Endothelial cell of umbilical vein (primary cell): ENCODE data around the gene TMEM208. TPM values are rescaled to one million over a fixed set of nuclear protein-coding genes. Genes with fewer than 3 reads are reported as not detected.

Experiments used
- BruUV-seq: library from RNA; stranded (reverse); fragments of 400-500 nt; replicated peaks from 2 replicates; lab custom pipeline; 2021; lab: Mats Ljungman, UMichigan
- CTCF ChIA-PET: fragments of 300-600, 350-600 bp; sonication (Branson Sonifier 250); formaldehyde crosslinking; loops from one replicate; lab custom pipeline; 2021; ENCODE audit warnings: antibody characterized with exemption, inconsistent platforms; lab: Charles Lee
- POLR2A ChIA-PET: fragments of 300-600, 350-600 bp; sonication (Branson Sonifier 250); formaldehyde crosslinking; loops from one replicate; lab custom pipeline; 2021; ENCODE audit warnings: antibody characterized with exemption, inconsistent platforms; lab: Charles Lee
- DNase-seq: peaks from one replicate; pipeline ENCODE4 v3.0.0-alpha.2; 2011; ENCODE audit warnings: low read depth, low spot score
- FAIRE-seq: peaks from 2 replicates; lab custom pipeline; 2011; peaks lifted over from hg19 to GRCh38; lab: Jason Lieb, UNC
- H2AFZ ChIP-seq: 2 replicates; pipeline ENCODE4 v1.6.0; 2012; ENCODE audit warnings: low read depth, low read length, control low read depth, inconsistent platforms
- H3K27ac ChIP-seq: 2 replicates; pipeline ENCODE4 v1.5.1; 2011; ENCODE audit warnings: low read depth, mild to moderate bottlenecking, control low read depth, low read length, moderate library complexity; ENCODE audit not compliant: insufficient read depth
- H3K27me3 ChIP-seq, 2 experiments: 2 replicates each; pipeline versions ENCODE4 v1.6.0 to v1.6.1; 2011; ENCODE audit warnings: low read length in 2 of 2, mixed read lengths in 1 of 2; ENCODE audit not compliant: control insufficient read depth in 2 of 2, insufficient read depth in 2 of 2
- H3K36me3 ChIP-seq, 2 experiments: 2 replicates in 1 of 2; 3 replicates in 1 of 2; pipeline ENCODE4 v1.5.1; 2011; ENCODE audit warnings: low read length in 2 of 2, mild to moderate bottlenecking in 1 of 2, moderate library complexity in 1 of 2; ENCODE audit not compliant: control insufficient read depth in 2 of 2, insufficient read depth in 2 of 2; ENCODE audit errors: extremely low read depth in 1 of 2
- H3K4me1 ChIP-seq: 3 replicates; pipeline ENCODE4 v1.5.1; 2011; ENCODE audit warnings: mild to moderate bottlenecking, low read length; ENCODE audit not compliant: control insufficient read depth, insufficient read depth; ENCODE audit errors: extremely low read depth
- H3K4me2 ChIP-seq: 2 replicates; pipeline ENCODE4 v1.6.1; 2011; ENCODE audit warnings: low read length, control low read depth, mixed read lengths; ENCODE audit not compliant: insufficient read depth
- H3K4me3 ChIP-seq, 3 experiments: fragments of 200-600 bp in 1 of 3; sonication (generic), shearing (Covaris generic) in 1 of 3; replicated peaks in 1 of 3; 2 replicates each; pipeline ENCODE4 v1.5.1; 2011 to 2016; ENCODE audit warnings: control low read depth in 3 of 3, low read length in 3 of 3, mild to moderate bottlenecking in 2 of 3, inconsistent platforms in 1 of 3, low read depth in 1 of 3, moderate library complexity in 1 of 3; ENCODE audit not compliant: insufficient read depth in 1 of 3
- H3K79me2 ChIP-seq: 2 replicates; pipeline ENCODE4 v1.6.0; 2012; ENCODE audit warnings: low read length, inconsistent platforms; ENCODE audit not compliant: control insufficient read depth, insufficient read depth
- H3K9ac ChIP-seq: replicated peaks from 2 replicates; pipeline ENCODE3; 2011; ENCODE audit warnings: low read length, control low read depth; ENCODE audit not compliant: insufficient read depth; ENCODE audit errors: extremely low read depth
- H3K9me1 ChIP-seq: replicated peaks from 3 replicates; pipeline ENCODE4 v1.6.0; 2011; ENCODE audit warnings: mild to moderate bottlenecking, low read length; ENCODE audit not compliant: control insufficient read depth, insufficient read depth; ENCODE audit errors: extremely low read depth
- H3K9me3 ChIP-seq: replicated peaks from 2 replicates; pipeline ENCODE4 v1.5.1; 2012; ENCODE audit warnings: low read length, inconsistent platforms; ENCODE audit not compliant: control insufficient read depth, insufficient read depth
- H4K20me1 ChIP-seq: replicated peaks from 2 replicates; pipeline ENCODE3; 2011; ENCODE audit warnings: mild to moderate bottlenecking, low read length; ENCODE audit not compliant: control insufficient read depth, insufficient read depth; ENCODE audit errors: extremely low read depth
- EZH2 ChIP-seq: IDR thresholded peaks from 2 replicates; pipeline ENCODE4 v1.6.1; 2012; ENCODE audit warnings: borderline replicate concordance, low read depth, mild to moderate bottlenecking, moderate library complexity, low read length, inconsistent platforms; ENCODE audit not compliant: severe bottlenecking
- FOS ChIP-seq: IDR thresholded peaks from 2 replicates; pipeline ENCODE4 v1.6.1; 2011; ENCODE audit warnings: mild to moderate bottlenecking, low read length, moderate library complexity, borderline replicate concordance; ENCODE audit not compliant: insufficient read depth
- GATA2 ChIP-seq: IDR thresholded peaks from 2 replicates; pipeline ENCODE4 v1.7.0; 2011; ENCODE audit warnings: low read depth, mild to moderate bottlenecking, moderate library complexity, mixed read lengths, low read length; ENCODE audit not compliant: insufficient read length, insufficient read depth
- JUN ChIP-seq: IDR thresholded peaks from 2 replicates; pipeline ENCODE4 v1.6.1; 2011; ENCODE audit warnings: borderline replicate concordance, low read depth; ENCODE audit not compliant: insufficient read length, insufficient read depth
- MYC ChIP-seq: IDR thresholded peaks from one replicate; pipeline ENCODE4 v1.6.1; 2011; ENCODE audit warnings: mild to moderate bottlenecking, low read depth, low read length
- POLR2A ChIP-seq: IDR thresholded peaks from 2 replicates; pipeline ENCODE4 v1.6.1; 2012; ENCODE audit warnings: low read depth, mild to moderate bottlenecking, control low read depth, low read length
- POLR2AphosphoS5 ChIP-seq: IDR thresholded peaks from 2 replicates; pipeline ENCODE4 v1.6.1; 2012; ENCODE audit warnings: low read depth, mild to moderate bottlenecking, control low read depth, low read length, moderate library complexity; ENCODE audit not compliant: insufficient read depth
- dilution Hi-C: fragments of 300-500 bp; cut with MboI; formaldehyde crosslinking; loops from one replicate; pipeline ENCODE4 v1.15.0; 2019; ENCODE audit warnings: low sequenced_read_pairs; ENCODE audit not compliant: extremely low pct_ligation_motif_present
- intact Hi-C: fragments of 100-400 bp; cut with micrococcal nuclease; formaldehyde crosslinking; loops from one replicate; pipeline ENCODE4 v1.10.0; 2022
- polyA plus RNA-seq, 4 experiments: library from polyadenylated mRNA; depleted of rRNA in 3 of 4; stranded (reverse) in 3 of 4; unstranded in 1 of 4; fragments of >200 nt; gene quantifications; 2 replicates each; pipeline versions ENCODE4 v1.2.1 to v1.2.3, GENCODE V29; 2011 to 2012; ENCODE audit warnings: missing spikeins in 1 of 4
- total RNA-seq: library from RNA; stranded (reverse); gene quantifications from 2 replicates; pipeline ENCODE4 v1.2.3, GENCODE V29; 2021
- TF ChIP-seq, protein P1 (sequence below), 2 donors: IDR thresholded peaks; 1 replicate in 1 of 2; 2 replicates in 1 of 2; pipeline ENCODE4 v1.5.1; 2011; ENCODE audit warnings: low read length in 2 of 2, mild to moderate bottlenecking in 2 of 2, moderate library complexity in 2 of 2, control low read depth in 1 of 2, inconsistent platforms in 1 of 2, low read depth in 1 of 2; ENCODE audit not compliant: insufficient read depth in 1 of 2; ENCODE audit errors: extremely low read depth in 1 of 2
- TF ChIP-seq, protein P2 (sequence below): IDR thresholded peaks from 2 replicates; pipeline ENCODE4 v1.6.1; 2011; ENCODE audit not compliant: insufficient read depth, insufficient read length

The TMEM208 gene
- total and polyA plus RNA-seq, 2 donors (not counting 3 experiments of a cell fraction or from before 2014, with no cell fraction given) = 35.3 to 94.0 TPM

DNA sequence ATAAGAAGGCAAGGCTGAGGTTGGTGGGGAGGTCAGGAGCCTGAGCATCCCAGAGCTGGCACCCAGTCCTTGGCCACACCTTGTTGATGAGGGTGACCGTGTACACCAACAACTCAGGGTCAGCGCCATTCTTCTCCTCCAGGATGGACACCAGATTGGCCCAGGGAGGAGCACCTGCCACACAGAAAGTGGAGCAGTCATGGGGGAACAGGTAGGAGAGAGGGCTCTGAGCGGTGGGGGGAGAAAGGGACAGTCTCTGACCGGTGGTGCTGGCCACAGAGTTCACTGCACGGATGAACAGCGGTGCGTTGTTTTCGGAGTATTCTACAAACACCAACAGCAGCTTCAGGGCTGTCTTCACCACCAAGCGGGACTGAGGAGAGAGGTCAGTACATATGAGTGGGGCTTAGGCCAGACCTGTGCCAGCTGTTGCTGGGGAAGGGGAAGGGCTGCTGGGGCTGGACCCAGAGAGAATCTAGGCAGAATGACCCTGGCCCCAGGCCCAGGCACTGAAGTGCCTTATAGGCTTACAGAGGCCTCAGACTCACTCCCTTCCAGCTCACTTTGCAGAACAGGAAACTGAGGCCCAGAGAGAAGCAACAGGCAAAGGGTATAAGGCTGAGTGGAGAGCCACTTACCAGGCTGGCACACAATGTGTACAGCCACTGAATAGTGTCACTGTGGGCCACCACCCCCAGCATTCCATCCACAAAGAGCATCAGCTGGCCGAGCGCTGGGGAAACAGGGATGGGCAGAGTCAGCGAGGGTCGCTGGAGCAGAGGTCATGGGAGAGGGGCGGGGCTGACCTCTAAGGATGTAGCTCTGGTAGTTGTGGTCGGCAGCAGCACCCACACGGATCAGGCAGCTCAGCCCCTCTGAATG lies 10.7 kb downstream of the TMEM208 start:
- ChIA-PET POLR2A (no interaction called here), CTCF (interaction anchor here (2.3 kb wide), 1 partner anchor 10 kb away, joined by 7 read pairs; the partner anchor contains the start of gene FHOD1)
- dilution Hi-C loops (no loop called here), intact Hi-C loops (no loop called here)
- no peak for TF ChIP-seq EZH2
- TF ChIP-seq POLR2AphosphoS5 = no peak
- no peak for TF ChIP-seq MYC
- TF ChIP-seq, protein P1, sequence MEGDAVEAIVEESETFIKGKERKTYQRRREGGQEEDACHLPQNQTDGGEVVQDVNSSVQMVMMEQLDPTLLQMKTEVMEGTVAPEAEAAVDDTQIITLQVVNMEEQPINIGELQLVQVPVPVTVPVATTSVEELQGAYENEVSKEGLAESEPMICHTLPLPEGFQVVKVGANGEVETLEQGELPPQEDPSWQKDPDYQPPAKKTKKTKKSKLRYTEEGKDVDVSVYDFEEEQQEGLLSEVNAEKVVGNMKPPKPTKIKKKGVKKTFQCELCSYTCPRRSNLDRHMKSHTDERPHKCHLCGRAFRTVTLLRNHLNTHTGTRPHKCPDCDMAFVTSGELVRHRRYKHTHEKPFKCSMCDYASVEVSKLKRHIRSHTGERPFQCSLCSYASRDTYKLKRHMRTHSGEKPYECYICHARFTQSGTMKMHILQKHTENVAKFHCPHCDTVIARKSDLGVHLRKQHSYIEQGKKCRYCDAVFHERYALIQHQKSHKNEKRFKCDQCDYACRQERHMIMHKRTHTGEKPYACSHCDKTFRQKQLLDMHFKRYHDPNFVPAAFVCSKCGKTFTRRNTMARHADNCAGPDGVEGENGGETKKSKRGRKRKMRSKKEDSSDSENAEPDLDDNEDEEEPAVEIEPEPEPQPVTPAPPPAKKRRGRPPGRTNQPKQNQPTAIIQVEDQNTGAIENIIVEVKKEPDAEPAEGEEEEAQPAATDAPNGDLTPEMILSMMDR (IDR thresholded peaks at IDR 0.05; ENCODE audit: extremely low read depth in 1 of 2, insufficient read depth in 1 of 2, low read depth in 1 of 2, low read length in 2 of 2) = no peak
- TF ChIP-seq, protein P2, sequence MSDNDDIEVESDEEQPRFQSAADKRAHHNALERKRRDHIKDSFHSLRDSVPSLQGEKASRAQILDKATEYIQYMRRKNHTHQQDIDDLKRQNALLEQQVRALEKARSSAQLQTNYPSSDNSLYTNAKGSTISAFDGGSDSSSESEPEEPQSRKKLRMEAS = no peak
- TF ChIP-seq POLR2A = no peak
- TF ChIP-seq JUN = no peak
- TF ChIP-seq FOS = no peak
- TF ChIP-seq GATA2 = no peak
- H3K27ac ChIP-seq = no peak overlapping the region
- no peak for DNase-seq
- H3K9ac ChIP-seq = no peak overlapping the region
- H3K9me3 ChIP-seq = no peaks in the 10 kb centered on the region
- peaks cover 27% of the 10 kb centered on the region for H3K79me2 ChIP-seq
- H3K4me2 ChIP-seq = no peak overlapping the region
- H2AFZ ChIP-seq = no peak overlapping the region
- H3K36me3 ChIP-seq = peaks cover 11 to 58% of the 10 kb centered on the region in 2 experiments
- FAIRE-seq = no peak
- no peaks in the 10 kb centered on the region for H3K9me1 ChIP-seq
- no peak overlapping the region for H3K4me3 ChIP-seq
- no TSS peak for BruUV-seq
- no peaks in the 10 kb centered on the region for H3K27me3 ChIP-seq
- H3K4me1 ChIP-seq = peaks cover 21% of the 10 kb centered on the region
- no peaks in the 10 kb centered on the region for H4K20me1 ChIP-seq
